HepG2 (cell line): ENCODE results near the gene MPLKIP. TPM values are rescaled to one million over a fixed set of nuclear protein-coding genes. Genes with fewer than 3 reads are reported as not detected.

Source experiments
- ATAC-seq: fragments of 200-7000 bp; cut with Tn5 transposase; 3 replicates; pipeline ENCODE4 v1.9.1; 2020; ENCODE audit warnings: mild to moderate bottlenecking, moderate library complexity
- BruUV-seq: library from RNA; stranded (reverse); fragments of 400-500 nt; replicated peaks from 2 replicates; lab custom pipeline; 2021; lab: Mats Ljungman, UMichigan
- CTCF ChIA-PET: fragments of 300-600 bp; formaldehyde crosslinking; extraction: SDS; loops from one replicate; lab custom pipeline; 2021; ENCODE audit warnings: low total read pairs, inconsistent platforms, low intra/inter-chr PET ratio; lab: Yijun Ruan, JAX
- POLR2A ChIA-PET: fragments of 350-600 bp; sonication (Branson Sonifier 250); formaldehyde crosslinking; loops from one replicate; lab custom pipeline; 2020; ENCODE audit warnings: antibody characterized with exemption, inconsistent platforms; lab: Yijun Ruan, JAX
- DNase-seq: peaks from one replicate; pipeline ENCODE4 v3.0.0-alpha.2; 2015; ENCODE audit warnings: low spot score
- FAIRE-seq: peaks from 3 replicates; lab custom pipeline; 2011; peaks lifted over from hg19 to GRCh38; lab: Jason Lieb, UNC
- H2AFZ ChIP-seq: one replicate; pipeline ENCODE4 v1.6.1; 2011; ENCODE audit warnings: low read length, inconsistent platforms
- H3K27ac ChIP-seq: fragments of 300-600 bp; 3 replicates; pipeline ENCODE4 v1.8.0; 2011; ENCODE audit warnings: mixed run types, mild to moderate bottlenecking, mixed read lengths, low read length, inconsistent platforms; ENCODE audit not compliant: insufficient read depth; ENCODE audit errors: extremely low read length
- H3K27me3 ChIP-seq, 2 experiments: fragments of 200-600 bp in 1 of 2; 2 replicates in 1 of 2; 3 replicates in 1 of 2; pipeline versions ENCODE4 v1.6.0 to v1.8.0; 2011; ENCODE audit warnings: low read length in 2 of 2, mild to moderate bottlenecking in 2 of 2, moderate library complexity in 2 of 2, inconsistent platforms in 1 of 2; ENCODE audit not compliant: insufficient read depth in 2 of 2, control insufficient read depth in 1 of 2
- H3K36me3 ChIP-seq, 2 experiments: fragments of 200-600 bp in 1 of 2; replicated peaks in 1 of 2; 2 replicates in 1 of 2; 3 replicates in 1 of 2; pipeline versions ENCODE4 v1.5.1 to v1.8.0; 2011; ENCODE audit warnings: low read length in 2 of 2, inconsistent platforms in 1 of 2; ENCODE audit not compliant: insufficient read depth in 2 of 2, control insufficient read depth in 1 of 2
- H3K4me1 ChIP-seq: 2 replicates; pipeline ENCODE4 v1.5.1; 2012; ENCODE audit warnings: low read length, inconsistent platforms; ENCODE audit not compliant: insufficient read depth
- H3K4me2 ChIP-seq: 2 replicates; pipeline ENCODE4 v1.6.0; 2011; ENCODE audit warnings: low read depth, low read length, inconsistent platforms
- H3K4me3 ChIP-seq, 3 experiments: fragments of 200-600 bp in 1 of 3; sonication (generic), shearing (Covaris generic) in 1 of 3; replicated peaks in 1 of 3; 2 replicates each; pipeline ENCODE4 v1.5.1; 2011 to 2016; ENCODE audit warnings: low read length in 3 of 3, inconsistent platforms in 2 of 3, low read depth in 2 of 3, mild to moderate bottlenecking in 2 of 3, control low read depth in 1 of 3, mixed read lengths in 1 of 3; ENCODE audit not compliant: insufficient read depth in 1 of 3
- H3K79me2 ChIP-seq: one replicate; pipeline ENCODE4 v1.6.1; 2011; ENCODE audit warnings: low read length, inconsistent platforms; ENCODE audit not compliant: insufficient read depth
- H3K9ac ChIP-seq: 2 replicates; pipeline ENCODE4 v1.6.0; 2011; ENCODE audit warnings: mild to moderate bottlenecking, low read depth, low read length, inconsistent platforms; ENCODE audit not compliant: insufficient read depth
- H3K9me3 ChIP-seq: 2 replicates; pipeline ENCODE4 v1.5.1; 2012; ENCODE audit warnings: mild to moderate bottlenecking, low read length
- H4K20me1 ChIP-seq: 2 replicates; pipeline ENCODE4 v1.6.0; 2011; ENCODE audit warnings: inconsistent platforms, mild to moderate bottlenecking, low read length, moderate library complexity; ENCODE audit not compliant: insufficient read depth
- ARID3A ChIP-seq: IDR thresholded peaks from 2 replicates; pipeline ENCODE4 v1.6.1; 2012; ENCODE audit warnings: low read depth, low read length, improper control_type of control experiment
- GABPB1 ChIP-seq: IDR thresholded peaks from 2 replicates; pipeline ENCODE4 v1.6.1; 2016; ENCODE audit warnings: mild to moderate bottlenecking, missing genetic modification reagents, moderate library complexity, missing compliant biosample characterization
- HOXA3 ChIP-seq: sonication (generic); formaldehyde crosslinking; IDR thresholded peaks from 2 replicates; pipeline ENCODE4 v1.5.0; 2020; ENCODE audit warnings: missing genetic modification reagents
- KDM6A ChIP-seq: IDR thresholded peaks from 2 replicates; pipeline ENCODE4 v1.6.1; 2016; ENCODE audit warnings: low read depth
- LBX2 ChIP-seq: sonication (generic); formaldehyde crosslinking; IDR thresholded peaks from 2 replicates; pipeline ENCODE4 v1.5.0; 2020; ENCODE audit warnings: missing genetic modification reagents, mild to moderate bottlenecking, borderline replicate concordance
- MTA1 ChIP-seq: sonication (generic); formaldehyde crosslinking; IDR thresholded peaks from 2 replicates; pipeline ENCODE4 v1.4.0; 2020; ENCODE audit warnings: missing genetic modification reagents, mild to moderate bottlenecking, borderline replicate concordance
- PAF1 ChIP-seq: IDR thresholded peaks from 2 replicates; pipeline ENCODE4 v1.6.1; 2016; ENCODE audit warnings: missing genetic modification reagents, missing compliant biosample characterization
- RFXANK ChIP-seq: IDR thresholded peaks from 2 replicates; pipeline ENCODE4 v1.6.1; 2016
- SP4 ChIP-seq: sonication (generic); formaldehyde crosslinking; IDR thresholded peaks from 2 replicates; pipeline ENCODE4 v1.8.1; 2023; ENCODE audit warnings: mild to moderate bottlenecking, missing genetic modification reagents
- TBX2 ChIP-seq: sonication (generic); formaldehyde crosslinking; IDR thresholded peaks from 2 replicates; pipeline ENCODE4 v1.5.0; 2020; ENCODE audit warnings: missing genetic modification reagents, mild to moderate bottlenecking, borderline replicate concordance
- ZBTB26 ChIP-seq: IDR thresholded peaks from 2 replicates; pipeline ENCODE4 v1.6.1; 2016; ENCODE audit warnings: missing compliant biosample characterization, missing genetic modification reagents, borderline replicate concordance
- ZHX2 ChIP-seq, 2 experiments: sonication (generic) in 1 of 2; formaldehyde crosslinking in 1 of 2; IDR thresholded peaks; 2 replicates each; pipeline versions ENCODE4 v1.6.1 to v1.9.0; 2014 to 2022; ENCODE audit warnings: antibody characterized with exemption in 1 of 2, borderline replicate concordance in 1 of 2, inconsistent platforms in 1 of 2, low read depth in 1 of 2, missing genetic modification reagents in 1 of 2
- ZNF34 ChIP-seq: sonication (generic); formaldehyde crosslinking; IDR thresholded peaks from 2 replicates; pipeline ENCODE4 v1.4.0; 2020; ENCODE audit warnings: mild to moderate bottlenecking, missing genetic modification reagents, borderline replicate concordance
- ZNF354B ChIP-seq: sonication (generic); formaldehyde crosslinking; IDR thresholded peaks from 2 replicates; pipeline ENCODE4 v1.8.0; 2022; ENCODE audit warnings: mild to moderate bottlenecking, missing genetic modification reagents
- WGBS: methylation state at CpG from one replicate; pipeline ENCODE4 v1.1.6; 2017; ENCODE audit warnings: low lambda C conversion rate; 5-methylcytosine and 5-hydroxymethylcytosine counted together
- in situ Hi-C: cut with HindIII; loops from 2 replicates; pipeline ENCODE4 v1.10.0; 2017; ENCODE audit warnings: low pct_unique_long_range_greater_than_20kb; ENCODE audit not compliant: extremely low pct_ligation_motif_present
- intact Hi-C: fragments of 100-400 bp; cut with micrococcal nuclease; formaldehyde crosslinking; loops from one replicate; pipeline ENCODE4 v1.10.0; 2022; ENCODE audit not compliant: unreplicated experiment
- polyA plus RNA-seq, 8 experiments: library from polyadenylated mRNA; depleted of rRNA in 3 of 8; stranded (reverse) in 7 of 8; unstranded in 1 of 8; fragments of >200 nt; fragmentation: Illumina TruSeq in 4 of 8; extraction: Trizol in 4 of 8; gene quantifications; 2 replicates each; pipeline versions ENCODE4 v1.2.1 to v1.2.3, GENCODE V29; 2011 to 2016; ENCODE audit warnings: low read depth in 4 of 8, missing spikeins in 1 of 8, mixed read lengths in 1 of 8; ENCODE audit not compliant: insufficient read depth in 1 of 8
- total RNA-seq, 5 experiments: library from RNA; depleted of rRNA; stranded (reverse); fragments of >200 nt; fragmentation: Illumina TruSeq; extraction: Trizol; gene quantifications; 2 replicates each; pipeline ENCODE4 v1.2.3, GENCODE V29; 2016; ENCODE audit warnings: low read depth in 1 of 5

Gene MPLKIP
- total and polyA plus RNA-seq, 2 of the 13 experiments (the other 11 are each of a cell fraction or from before 2014, with no cell fraction given) = 40.1 to 45.7 TPM

GRCh38 chr7:40156988-40157387, 22.6 kb upstream of the MPLKIP start (continued):
- no peak for TF ChIP-seq ZBTB26 (CRISPR knock-in tag)

GRCh38 chr7:40151504-40151903, 17.1 kb upstream of the MPLKIP start:
- no peak for DNase-seq
- no TSS peak for BruUV-seq
- H2AFZ ChIP-seq = no peak overlapping the region
- H3K4me3 ChIP-seq = no peak overlapping the region
- TF ChIP-seq GABPB1 (CRISPR knock-in tag) = no peak
- TF ChIP-seq ZHX2 (IDR thresholded peaks at IDR 0.05; ENCODE audit: low read depth) = no peak
- no peak for TF ChIP-seq ZHX2 (CRISPR knock-in tag; IDR thresholded peaks at IDR 0.05; ENCODE audit: borderline replicate concordance)
- TF ChIP-seq TBX2 = no peak
- no peak for TF ChIP-seq ZNF354B (CRISPR knock-in tag)
- TF ChIP-seq ARID3A = no peak
- no peak for TF ChIP-seq MTA1 (CRISPR knock-in tag)
- TF ChIP-seq LBX2 = no peak
- TF ChIP-seq HOXA3 = no peak
- no peak for TF ChIP-seq SP4
- no peak for TF ChIP-seq KDM6A (CRISPR knock-in tag)
- no peak for TF ChIP-seq PAF1 (CRISPR knock-in tag)
- no peak for TF ChIP-seq ZNF34 (CRISPR knock-in tag)
- TF ChIP-seq RFXANK (CRISPR knock-in tag) = no peak
- in situ Hi-C loops = no loop called here
- ATAC-seq = no peak
- H4K20me1 ChIP-seq = no peaks in the 10 kb centered on the region
- WGBS = 88% methylated on average over 1 of the region's 1 CpG
- no peak for FAIRE-seq
- no peaks in the 10 kb centered on the region for H3K27me3 ChIP-seq
- H3K9me3 ChIP-seq = no peaks in the 10 kb centered on the region
- H3K4me1 ChIP-seq = no peaks in the 10 kb centered on the region
- H3K36me3 ChIP-seq = no peaks in the 10 kb centered on the region
- ChIA-PET CTCF (no interaction called here), POLR2A (no interaction called here)
- no peaks in the 10 kb centered on the region for H3K79me2 ChIP-seq
- intact Hi-C loops = no loop called here
- no peak overlapping the region for H3K9ac ChIP-seq
- H3K4me2 ChIP-seq = no peak overlapping the region
- H3K27ac ChIP-seq = no peak overlapping the region
